GM12874 (cell line): ENCODE measurements around the gene DNAI1.

ENCODE experiments used
- CTCF ChIP-seq: IDR thresholded peaks from 2 replicates; pipeline ENCODE4 v1.5.1; 2011; ENCODE audit warnings: low read depth, mild to moderate bottlenecking, control low read depth, low read length, moderate library complexity; ENCODE audit not compliant: insufficient read depth

The DNAI1 gene

DNA sequence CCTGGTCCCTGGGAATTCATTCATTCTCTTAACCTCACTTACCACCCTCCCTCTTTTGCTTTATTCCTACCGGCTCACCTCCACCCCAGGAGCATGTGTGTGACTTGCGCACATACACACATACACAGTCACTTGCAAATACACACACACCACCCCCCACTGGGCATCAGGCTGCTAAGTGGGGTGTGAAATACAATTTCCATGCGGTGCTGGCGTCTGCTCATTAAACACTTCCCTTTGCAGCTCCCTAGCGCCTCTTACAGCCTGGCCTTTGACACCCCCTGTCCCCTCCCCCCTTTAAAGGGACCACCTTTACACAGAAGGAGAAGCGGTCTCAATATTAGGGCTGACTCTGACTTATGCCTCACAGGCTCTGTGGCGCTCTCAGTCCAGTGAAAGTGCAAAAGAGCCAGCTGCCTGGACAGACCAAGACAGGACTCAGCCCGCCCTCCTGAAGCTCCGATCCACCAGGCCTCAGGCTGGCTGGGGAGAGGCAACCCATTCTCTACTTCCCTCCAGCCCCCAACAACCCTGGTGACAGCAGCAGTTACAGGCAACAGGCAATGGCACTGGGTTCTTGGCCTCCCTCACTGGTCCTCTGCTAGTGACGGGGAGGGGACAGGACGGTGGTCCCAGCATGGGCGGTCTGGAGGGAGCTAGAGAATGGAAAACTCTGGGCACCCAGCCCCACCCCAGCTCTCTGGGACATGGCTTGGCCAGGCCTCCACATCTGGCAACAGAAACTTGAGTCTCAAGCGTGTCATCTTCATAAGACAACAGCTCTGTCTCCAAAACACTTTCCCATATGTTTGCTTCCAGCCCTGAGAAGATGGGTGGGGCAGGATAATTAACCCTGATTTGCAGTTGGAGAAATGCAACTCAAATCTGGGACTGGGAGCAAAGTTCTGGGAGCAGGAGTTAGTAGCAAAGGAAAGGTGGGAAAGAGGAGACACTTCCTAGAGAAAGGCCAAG, 52.2 kb downstream of the DNAI1 start:
- no peak for TF ChIP-seq CTCF

DNA sequence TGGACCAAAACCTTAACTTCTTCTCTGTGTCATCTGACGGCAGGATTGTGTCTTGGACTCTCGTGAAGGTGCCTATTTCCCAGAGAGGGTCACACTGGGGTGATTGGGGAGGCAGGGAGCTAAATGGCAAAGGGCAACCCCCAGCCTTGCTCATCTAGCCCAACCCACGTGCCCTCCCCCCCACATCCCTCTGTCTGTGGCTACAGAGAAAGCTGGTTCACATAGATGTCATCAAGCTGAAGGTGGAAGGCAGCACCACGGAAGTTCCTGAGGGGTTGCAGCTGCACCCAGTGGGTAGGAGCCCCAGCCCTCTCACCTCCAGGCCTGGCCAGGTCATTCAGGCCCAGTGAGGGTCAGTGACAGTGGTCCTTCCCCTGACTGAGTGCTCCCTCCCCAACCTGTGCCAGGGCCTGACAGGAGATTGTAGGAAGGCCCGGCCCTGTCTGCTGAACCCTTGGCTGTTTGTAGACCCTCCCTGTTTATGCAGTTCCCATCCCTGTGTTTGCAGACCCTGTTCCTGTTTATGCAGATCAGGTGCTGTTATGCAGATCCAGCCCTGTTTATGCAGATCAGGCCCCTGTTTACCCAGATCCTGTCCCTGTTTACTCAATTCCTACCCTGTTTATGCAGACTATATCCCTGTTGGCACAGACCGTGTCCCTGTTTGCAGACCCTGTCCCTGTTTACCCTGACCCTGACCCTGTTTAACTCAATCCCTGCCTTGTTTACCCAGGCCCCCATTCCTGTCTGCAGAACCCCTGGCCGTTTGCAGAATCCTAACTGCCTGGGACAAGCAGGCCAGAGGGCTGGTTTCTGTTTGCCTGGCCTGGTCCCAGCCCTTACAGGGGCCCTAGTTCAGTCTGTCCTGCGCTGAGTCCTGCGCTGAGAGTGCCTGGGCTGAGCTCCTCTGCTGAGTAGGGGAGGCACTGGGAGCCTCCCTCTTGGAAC, 53.8 kb downstream of the DNAI1 start:
- TF ChIP-seq CTCF = no peak

GRCh38 chr9:34513567-34514214, 55.1 kb downstream of the DNAI1 start:
- TF ChIP-seq CTCF = no peak

DNA sequence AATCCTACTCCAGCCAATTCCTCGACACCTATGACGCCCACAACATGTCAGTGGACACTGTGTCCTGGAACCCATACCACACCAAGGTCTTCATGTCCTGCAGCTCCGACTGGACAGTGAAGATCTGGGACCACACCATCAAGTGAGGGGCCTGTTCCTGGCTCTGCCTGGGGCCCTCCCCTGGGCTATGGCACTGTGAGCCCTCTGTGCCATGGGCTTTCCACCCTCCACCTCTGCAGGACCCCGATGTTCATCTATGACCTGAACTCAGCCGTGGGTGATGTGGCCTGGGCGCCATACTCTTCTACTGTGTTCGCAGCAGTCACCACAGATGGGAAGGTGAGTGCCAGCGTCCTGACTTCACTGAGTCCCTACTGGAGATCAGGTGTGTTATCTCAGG, 55.8 kb downstream of the DNAI1 start:
- no peak for TF ChIP-seq CTCF

DNA sequence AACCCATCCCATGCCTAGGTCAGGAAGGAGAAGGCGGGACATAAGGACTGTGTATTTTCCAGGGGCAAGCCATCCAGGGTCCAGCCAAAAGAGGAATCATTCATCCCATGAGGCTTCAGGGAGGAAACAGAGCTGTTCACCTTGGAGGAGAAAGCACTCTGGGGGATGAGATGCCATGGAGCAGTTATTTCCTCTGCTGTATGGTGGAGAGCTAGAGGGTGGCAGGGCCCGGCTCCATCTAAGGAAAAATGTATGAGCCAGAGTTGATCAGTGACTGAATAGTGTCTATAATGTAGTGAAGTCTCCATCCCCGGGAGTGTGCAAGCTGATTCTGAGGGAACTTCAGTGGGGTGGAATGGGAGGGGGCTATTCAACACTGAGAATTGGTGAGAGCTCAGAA, 56.2 kb downstream of the DNAI1 start:
- TF ChIP-seq CTCF = no peak

DNA sequence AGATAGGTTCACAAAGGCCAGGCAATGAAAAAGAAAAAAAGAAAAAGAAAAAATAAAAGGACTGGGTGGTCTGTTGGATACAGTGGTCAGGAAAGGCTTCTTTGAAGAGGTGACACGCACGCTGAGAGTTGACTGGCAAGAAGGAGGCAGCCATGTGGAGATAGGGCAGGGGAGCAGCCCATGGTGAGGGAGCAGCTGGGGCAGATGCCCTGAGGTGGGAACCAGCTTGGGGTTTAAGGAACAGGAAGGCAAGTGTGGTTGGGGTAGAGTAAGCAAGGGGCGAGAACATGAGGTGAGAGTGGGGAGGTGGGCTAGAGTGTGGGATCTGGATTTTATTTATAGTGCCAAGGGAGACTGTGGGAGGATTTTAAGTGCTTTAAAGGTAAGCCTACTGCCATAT, 57.4 kb downstream of the DNAI1 start:
- TF ChIP-seq CTCF = no peak

DNA sequence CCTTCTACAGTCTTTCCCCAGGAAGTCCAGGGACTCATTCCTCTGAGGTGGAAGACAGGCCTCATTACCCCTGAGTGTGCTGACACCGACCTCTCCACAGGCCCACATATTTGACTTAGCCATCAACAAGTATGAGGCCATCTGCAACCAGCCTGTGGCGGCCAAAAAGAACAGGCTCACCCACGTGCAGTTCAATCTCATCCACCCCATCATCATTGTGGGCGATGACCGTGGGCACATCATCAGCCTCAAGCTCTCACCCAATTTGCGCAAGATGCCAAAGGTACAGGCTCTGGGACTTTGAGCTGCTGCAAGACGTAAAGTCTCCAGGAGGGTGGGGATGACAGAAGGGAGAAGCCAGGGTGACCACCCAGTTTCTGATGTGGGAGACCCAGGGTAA, 58.6 kb downstream of the DNAI1 start:
- TF ChIP-seq CTCF = no peak
